Common myeloid progenitor, CD34-positive (primary cell): Measurements from ENCODE around the gene AGAP9.
A peak's percentile ranks its signal among the peaks of the same experiment; 100 is the strongest.
"Not testable (repeated sequence)": the region's sequence is repeated elsewhere in the genome, so short reads cannot be mapped to it uniquely, and the experiment has no call there.

Experiments
- CTCF ChIA-PET: fragments of 350-600 bp; sonication (Branson Sonifier 250); formaldehyde crosslinking; loops from one replicate; lab custom pipeline; 2021; ENCODE audit warnings: antibody characterized with exemption; lab: Charles Lee
- POLR2A ChIA-PET: fragments of 350-600 bp; sonication (Branson Sonifier 250); formaldehyde crosslinking; loops from one replicate; lab custom pipeline; 2021; ENCODE audit warnings: antibody characterized with exemption; lab: Charles Lee
- DNase-seq, 3 donors: peaks; one replicate each; pipeline versions ENCODE4 v3.0.0 to v3.0.0-alpha.2; 2013
- H3K27ac ChIP-seq, 2 experiments: 1 replicate in 1 of 2; 2 replicates in 1 of 2; pipeline ENCODE4 v1.7.0; 2013; ENCODE audit warnings: inconsistent platforms in 2 of 2, low read length in 2 of 2, mild to moderate bottlenecking in 2 of 2, low read depth in 1 of 2, moderate library complexity in 1 of 2; ENCODE audit not compliant: severe bottlenecking in 2 of 2, insufficient read depth in 1 of 2, poor library complexity in 1 of 2
- H3K27me3 ChIP-seq, 5 experiments: replicated peaks in 2 of 5; 1 replicate in 3 of 5; 2 replicates in 2 of 5; pipeline versions ENCODE4 v1.6.1 to v1.7.0; 2013; ENCODE audit warnings: low read length in 4 of 5, mild to moderate bottlenecking in 2 of 5, moderate library complexity in 2 of 5, inconsistent platforms in 1 of 5; ENCODE audit not compliant: insufficient read depth in 5 of 5, control insufficient read depth in 4 of 5
- H3K36me3 ChIP-seq, 4 experiments: 1 replicate in 2 of 4; 2 replicates in 2 of 4; pipeline versions ENCODE4 v1.6.1 to v1.7.0; 2013; ENCODE audit warnings: low read length in 3 of 4, control low read depth in 1 of 4, mild to moderate bottlenecking in 1 of 4; ENCODE audit not compliant: control insufficient read depth in 4 of 4, insufficient read depth in 4 of 4
- H3K4me1 ChIP-seq, 4 experiments: 1 replicate in 3 of 4; 2 replicates in 1 of 4; pipeline versions ENCODE4 v1.6.1 to v1.7.1; 2013; ENCODE audit warnings: low read length in 3 of 4, mild to moderate bottlenecking in 3 of 4, control low read depth in 1 of 4, inconsistent platforms in 1 of 4, moderate library complexity in 1 of 4; ENCODE audit not compliant: control insufficient read depth in 4 of 4, insufficient read depth in 4 of 4; ENCODE audit errors: control extremely low read depth in 1 of 4
- H3K4me3 ChIP-seq, 7 experiments: 1 replicate in 4 of 7; 2 replicates in 3 of 7; pipeline versions ENCODE4 v1.5.1 to v1.7.0; 2013; ENCODE audit warnings: mild to moderate bottlenecking in 7 of 7, low read length in 6 of 7, moderate library complexity in 6 of 7, inconsistent platforms in 2 of 7, low read depth in 2 of 7, control low read depth in 1 of 7; ENCODE audit not compliant: insufficient read depth in 4 of 7, control insufficient read depth in 1 of 7; ENCODE audit errors: extremely low read depth in 1 of 7
- H3K9me3 ChIP-seq, 5 experiments: 1 replicate in 4 of 5; 2 replicates in 1 of 5; pipeline versions ENCODE4 v1.6.1 to v1.7.1; 2013; ENCODE audit warnings: low read length in 4 of 5, mild to moderate bottlenecking in 2 of 5, inconsistent platforms in 1 of 5, low read depth in 1 of 5, moderate library complexity in 1 of 5; ENCODE audit not compliant: control insufficient read depth in 4 of 5, insufficient read depth in 2 of 5; ENCODE audit errors: control extremely low read depth in 1 of 5
- WGBS: methylation state at CpG from one replicate; pipeline ENCODE4 v1.1.5; 2013; ENCODE audit not compliant: insufficient coverage; 5-methylcytosine and 5-hydroxymethylcytosine counted together

The AGAP9 gene

GRCh38 chr10:47560452-47560851 is 37.0 kb upstream of the AGAP9 start:
- POLR2A ChIA-PET, CTCF ChIA-PET, H3K9me3 ChIP-seq, H3K27me3 ChIP-seq, H3K36me3 ChIP-seq, H3K4me1 ChIP-seq, DNase-seq, H3K27ac ChIP-seq, H3K4me3 ChIP-seq: not testable (repeated sequence)
- WGBS: 87% methylated on average over 4 of the region's 7 CpGs

- WGBS: no CpG with 5 or more reads among the region's 1 CpG
- H3K36me3 ChIP-seq, H3K4me1 ChIP-seq, H3K27ac ChIP-seq, CTCF ChIA-PET, H3K27me3 ChIP-seq, H3K4me3 ChIP-seq, DNase-seq, H3K9me3 ChIP-seq, POLR2A ChIA-PET: not testable (repeated sequence)
These were observed 36.4 kb upstream of the AGAP9 start for GRCh38 chr10:47559718-47560308.

- H3K27ac ChIP-seq, H3K36me3 ChIP-seq, CTCF ChIA-PET, H3K9me3 ChIP-seq, H3K27me3 ChIP-seq, H3K4me1 ChIP-seq, H3K4me3 ChIP-seq: not testable (repeated sequence)
- peak in 1 of 3 donors; percentile 13 for DNase-seq
- POLR2A ChIA-PET: interaction anchor here (0.7 kb wide), 1 partner anchor 207 kb away, joined by 3 read pairs; no protein-coding TSS in a partner anchor
- 84% methylated on average over 5 of the region's 5 CpGs for WGBS
These were observed 34.7 kb upstream of the AGAP9 start for GRCh38 chr10:47558109-47558508.

- POLR2A ChIA-PET: interaction anchor here (0.7 kb wide), 1 partner anchor 206 kb away, joined by 3 read pairs; no protein-coding TSS in a partner anchor
- CTCF ChIA-PET: not testable (repeated sequence)
These were observed 34.2 kb upstream of the AGAP9 start for GRCh38 chr10:47557616-47558015.

GRCh38 chr10:47555334-47555733 is 31.9 kb upstream of the AGAP9 start:
- no CpG with 5 or more reads among the region's 2 CpGs for WGBS
- DNase-seq, POLR2A ChIA-PET: not testable (repeated sequence)

More at GRCh38 chr10:47557616-47558015, 34.2 kb upstream of the AGAP9 start:
- not testable (repeated sequence) for DNase-seq, H3K9me3 ChIP-seq, H3K4me3 ChIP-seq, H3K4me1 ChIP-seq, H3K36me3 ChIP-seq, H3K27ac ChIP-seq, H3K27me3 ChIP-seq

GRCh38 chr10:47554552-47554951 is 31.1 kb upstream of the AGAP9 start:
- H3K4me3 ChIP-seq, H3K27me3 ChIP-seq, H3K36me3 ChIP-seq, POLR2A ChIA-PET, CTCF ChIA-PET, H3K9me3 ChIP-seq, H3K4me1 ChIP-seq, H3K27ac ChIP-seq, DNase-seq: not testable (repeated sequence)
- no CpG with 5 or more reads among the region's 6 CpGs for WGBS

More at GRCh38 chr10:47555334-47555733, 31.9 kb upstream of the AGAP9 start:
- H3K4me1 ChIP-seq, H3K27me3 ChIP-seq, H3K36me3 ChIP-seq, CTCF ChIA-PET, H3K9me3 ChIP-seq, H3K27ac ChIP-seq, H3K4me3 ChIP-seq: not testable (repeated sequence)

GRCh38 chr10:47553860-47554247 is 30.4 kb upstream of the AGAP9 start:
- peak overlapping the region in 1 of 2 experiments; percentile 70 for H3K27ac ChIP-seq
- DNase-seq: peak; percentile 7 to 44 (median 26)
- H3K36me3 ChIP-seq, H3K9me3 ChIP-seq, H3K27me3 ChIP-seq, CTCF ChIA-PET, H3K4me1 ChIP-seq, POLR2A ChIA-PET: not testable (repeated sequence)
- WGBS: no CpG with 5 or more reads among the region's 17 CpGs
- peak overlapping the region in 6 of 7 experiments; percentile 49 to 85 (median 69) for H3K4me3 ChIP-seq
